ENCODE measurements around the gene PHGDH.
"Not testable (repeated sequence)": the region's sequence is repeated elsewhere in the genome, so short reads cannot be mapped to it uniquely, and the experiment has no call there.

Gene PHGDH

GRCh38 chr1:119711804-119712341 is at the start of gene PHGDH:
Gene PHGDH, plus strand, starts transcription at chr1:119711934. Its CDS starts 89 bp downstream, at chr1:119712023.
- peak; percentile 49 for DNase-seq (ENCODE audit: low read depth, low spot score)

GRCh38 chr1:119662034-119662437 is 49.7 kb upstream of the PHGDH start:
- no peak for DNase-seq (ENCODE audit: low read depth, low spot score)

GRCh38 chr1:119664067-119664466 is 47.7 kb upstream of the PHGDH start:
- DNase-seq (ENCODE audit: low read depth, low spot score), result no peak

- DNase-seq (ENCODE audit: low read depth, low spot score), result no peak
These were observed 44.6 kb upstream of the PHGDH start for GRCh38 chr1:119667173-119667572.

GRCh38 chr1:119670898-119671297 is 40.8 kb upstream of the PHGDH start:
- no peak for DNase-seq (ENCODE audit: low read depth, low spot score)

GRCh38 chr1:119673171-119673940 is 38.4 kb upstream of the PHGDH start:
- DNase-seq (ENCODE audit: low read depth, low spot score), result no peak

GRCh38 chr1:119674111-119674526 is 37.6 kb upstream of the PHGDH start:
- no peak for DNase-seq (ENCODE audit: low read depth, low spot score)

GRCh38 chr1:119674835-119675289 is 36.9 kb upstream of the PHGDH start:
- no peak for DNase-seq (ENCODE audit: low read depth, low spot score)

- DNase-seq (ENCODE audit: low read depth, low spot score), result peak; percentile 74
These were observed 36.1 kb upstream of the PHGDH start for GRCh38 chr1:119675349-119676345.

GRCh38 chr1:119676571-119677206 is 35.0 kb upstream of the PHGDH start:
- DNase-seq (ENCODE audit: low read depth, low spot score), result no peak

- DNase-seq (ENCODE audit: low read depth, low spot score), result no peak
These were observed 32.5 kb upstream of the PHGDH start for GRCh38 chr1:119679223-119679622.

GRCh38 chr1:119680193-119680592 is 31.5 kb upstream of the PHGDH start:
- no peak for DNase-seq (ENCODE audit: low read depth, low spot score)

- no peak for DNase-seq (ENCODE audit: low read depth, low spot score)
These were observed 31.0 kb upstream of the PHGDH start for GRCh38 chr1:119680723-119681122.

GRCh38 chr1:119681560-119681959 is 30.2 kb upstream of the PHGDH start:
- no peak for DNase-seq (ENCODE audit: low read depth, low spot score)

- DNase-seq (ENCODE audit: low read depth, low spot score), result no peak
These were observed 29.6 kb upstream of the PHGDH start for GRCh38 chr1:119682141-119682540.

- no peak for DNase-seq (ENCODE audit: low read depth, low spot score)
These were observed 27.8 kb upstream of the PHGDH start for GRCh38 chr1:119683893-119684292.

GRCh38 chr1:119686661-119687060 is 25.1 kb upstream of the PHGDH start:
- DNase-seq (ENCODE audit: low read depth, low spot score), result no peak

- DNase-seq (ENCODE audit: low read depth, low spot score), result no peak
These were observed 24.2 kb upstream of the PHGDH start for GRCh38 chr1:119687434-119688079.

GRCh38 chr1:119688810-119689209 is 22.9 kb upstream of the PHGDH start:
- DNase-seq (ENCODE audit: low read depth, low spot score), result no peak

- DNase-seq (ENCODE audit: low read depth, low spot score), result no peak
These were observed 22.2 kb upstream of the PHGDH start for GRCh38 chr1:119689511-119689910.

GRCh38 chr1:119696863-119697262 is 14.9 kb upstream of the PHGDH start:
- not testable (repeated sequence) for DNase-seq (ENCODE audit: low read depth, low spot score)
